Liver (tissue), 9 donors: ENCODE data around the gene DCAKD. TPM values are rescaled to one million over a fixed set of nuclear protein-coding genes. Genes with fewer than 3 reads are reported as not detected.
"Not testable (repeated sequence)": the region's sequence is repeated elsewhere in the genome, so short reads cannot be mapped to it uniquely, and the experiment has no call there.

ENCODE experiments used
- DNase-seq: peaks from one replicate; pipeline ENCODE4 v3.0.0-alpha.2; 2017; ENCODE audit warnings: low spot score
- H3K27ac ChIP-seq, 2 donors: one replicate each; pipeline ENCODE4 v1.7.0; 2013; ENCODE audit warnings: inconsistent platforms in 2 of 2, low read length in 2 of 2, control low read depth in 1 of 2, low read depth in 1 of 2, mild to moderate bottlenecking in 1 of 2
- H3K27me3 ChIP-seq, 4 donors: one replicate each; pipeline versions ENCODE4 v1.6.1 to v1.7.0; 2013; ENCODE audit warnings: low read length in 3 of 4, inconsistent platforms in 1 of 4, mild to moderate bottlenecking in 1 of 4, moderate library complexity in 1 of 4; ENCODE audit not compliant: control insufficient read depth in 4 of 4, insufficient read depth in 4 of 4
- H3K36me3 ChIP-seq, 4 donors: one replicate each; pipeline versions ENCODE4 v1.6.1 to v1.7.0; 2013; ENCODE audit warnings: low read length in 3 of 4, mild to moderate bottlenecking in 3 of 4, low read depth in 1 of 4, moderate library complexity in 1 of 4; ENCODE audit not compliant: control insufficient read depth in 4 of 4, insufficient read depth in 3 of 4
- H3K4me1 ChIP-seq, 4 donors: one replicate each; pipeline versions ENCODE4 v1.6.1 to v1.7.0; 2013; ENCODE audit warnings: low read length in 3 of 4, mild to moderate bottlenecking in 3 of 4, moderate library complexity in 1 of 4; ENCODE audit not compliant: control insufficient read depth in 4 of 4, insufficient read depth in 4 of 4
- H3K4me3 ChIP-seq, 3 donors: one replicate each; pipeline versions ENCODE4 v1.6.1 to v1.7.0; 2013; ENCODE audit warnings: low read length in 3 of 3, control low read depth in 1 of 3, low read depth in 1 of 3, mild to moderate bottlenecking in 1 of 3
- H3K9ac ChIP-seq, 2 donors: one replicate each; pipeline ENCODE4 v1.7.0; 2013; ENCODE audit warnings: low read length in 2 of 2, mild to moderate bottlenecking in 2 of 2, moderate library complexity in 2 of 2, control low read depth in 1 of 2, low read depth in 1 of 2
- H3K9me3 ChIP-seq, 4 donors: one replicate each; pipeline versions ENCODE4 v1.6.1 to v1.7.0; 2013; ENCODE audit warnings: low read length in 3 of 4; ENCODE audit not compliant: control insufficient read depth in 4 of 4
- CTCF ChIP-seq: fragments of 150-350 bp; IDR thresholded peaks from 2 replicates; pipeline ENCODE4 v1.5.1; 2017; ENCODE audit warnings: improper control_type of control experiment, low read depth, low read length; ENCODE audit not compliant: missing input control
- EGR1 ChIP-seq, 2 donors: IDR thresholded peaks; 2 replicates each; pipeline ENCODE4 v1.6.1; 2016 to 2018; ENCODE audit warnings: antibody characterized with exemption in 2 of 2, low read depth in 2 of 2
- FOXA1 ChIP-seq: IDR thresholded peaks from 2 replicates; pipeline ENCODE4 v1.6.1; 2016; ENCODE audit warnings: antibody characterized with exemption
- GABPA ChIP-seq, 2 donors: IDR thresholded peaks in 1 of 2; conservative IDR thresholded peaks in 1 of 2; 2 replicates each; pipeline ENCODE4 v1.6.1; 2016; ENCODE audit warnings: antibody characterized with exemption in 2 of 2, mild to moderate bottlenecking in 1 of 2, moderate library complexity in 1 of 2
- HNF4A ChIP-seq, 2 donors: conservative IDR thresholded peaks; 2 replicates each; pipeline ENCODE4 v1.6.1; 2016; ENCODE audit warnings: antibody characterized with exemption in 2 of 2, mild to moderate bottlenecking in 2 of 2
- JUND ChIP-seq, 2 donors: IDR thresholded peaks; 2 replicates each; pipeline ENCODE4 v1.6.1; 2016; ENCODE audit warnings: antibody characterized with exemption in 2 of 2
- MAX ChIP-seq: IDR thresholded peaks from 2 replicates; pipeline ENCODE4 v1.6.1; 2016; ENCODE audit warnings: antibody characterized with exemption
- NR2F2 ChIP-seq: IDR thresholded peaks from 2 replicates; pipeline ENCODE4 v1.6.1; 2016; ENCODE audit warnings: antibody characterized with exemption
- RAD21 ChIP-seq, 2 donors: IDR thresholded peaks; 2 replicates each; pipeline ENCODE4 v1.6.1; 2016; ENCODE audit warnings: antibody characterized with exemption in 2 of 2, mild to moderate bottlenecking in 2 of 2
- RXRA ChIP-seq, 2 donors: IDR thresholded peaks; 2 replicates each; pipeline ENCODE4 v1.6.1; 2017 to 2018; ENCODE audit warnings: antibody characterized with exemption in 2 of 2, mild to moderate bottlenecking in 1 of 2
- SP1 ChIP-seq: IDR thresholded peaks from 2 replicates; pipeline ENCODE4 v1.6.1; 2018; ENCODE audit warnings: antibody characterized with exemption, mild to moderate bottlenecking
- YY1 ChIP-seq: IDR thresholded peaks from 2 replicates; pipeline ENCODE4 v1.6.1; 2016; ENCODE audit warnings: antibody characterized with exemption, mild to moderate bottlenecking
- WGBS: extraction: QIAGEN DNeasy Blood & Tissue Kit; methylation state at CpG from one replicate; pipeline ENCODE4 v1.1.7; 2013; 5-methylcytosine and 5-hydroxymethylcytosine counted together
- polyA plus RNA-seq, 2 donors: library from polyadenylated mRNA; stranded (reverse) in 1 of 2; unstranded in 1 of 2; fragments of 200-250 nt in 1 of 2; fragments of >200 nt in 1 of 2; fragmentation: Nextera tagmentation in 1 of 2; extraction: Ambion mirVana in 1 of 2; gene quantifications; one replicate each; pipeline versions ENCODE4 v1.2.1 to v1.2.3, GENCODE V29; 2013 to 2015
- total RNA-seq, 2 donors: library from RNA; depleted of rRNA; stranded (reverse); fragments of >200 nt; gene quantifications; one replicate each; pipeline ENCODE4 v1.2.3, GENCODE V29; 2014
- donor health status: healthy.
- donor health status: healthy.
- donor health status: healthy.
- donor health status: healthy.
- donor health status: healthy.

Gene DCAKD
- total and polyA plus RNA-seq, 4 donors: 9.7 to 22.9 (median 14.6) TPM

- TF ChIP-seq JUND (IDR thresholded peaks at IDR 0.05): no peak
- TF ChIP-seq EGR1 (IDR thresholded peaks at IDR 0.05; ENCODE audit: low read depth in 2 of 2): no peak
- no peak for TF ChIP-seq HNF4A (conservative IDR thresholded peaks at IDR 0.05)
- TF ChIP-seq NR2F2: no peak
- no peak for TF ChIP-seq YY1
- TF ChIP-seq FOXA1: no peak
Measured at GRCh38 chr17:45052052-45052772, 780 bp upstream of the DCAKD start (continued).

GRCh38 chr17:45051720-45052051, 254 bp upstream of the DCAKD start:
- not testable (repeated sequence) for H3K27ac ChIP-seq, H3K9ac ChIP-seq

GRCh38 chr17:45050481-45051059, 862 bp downstream of the DCAKD start:
- Histone ChIP-seq H3K4me1 (peaks cover 0 to 16% (median 7%) of the 10 kb centered on the region in 4 donors), H3K9ac (peak overlapping the region; percentile 80 to 81), H3K27me3 (no peaks in the 10 kb centered on the region), H3K9me3 (no peaks in the 10 kb centered on the region), H3K4me3 (peak overlapping the region; percentile 65 to 79 (median 70)), H3K27ac (peak overlapping the region; percentile 83 to 85), H3K36me3 (no peaks in the 10 kb centered on the region)
- DNase-seq: peak; percentile 42
- TF ChIP-seq HNF4A (conservative IDR thresholded peaks at IDR 0.05) (peak; percentile 34 to 49), FOXA1 (no peak), YY1 (peak; percentile 50), MAX (no peak)
- 4% methylated on average over 14 of the region's 14 CpGs for WGBS

More at GRCh38 chr17:45051720-45052051, 254 bp upstream of the DCAKD start:
- Histone ChIP-seq H3K4me1 (peaks cover 0 to 16% (median 7%) of the 10 kb centered on the region in 4 donors), H3K4me3 (peak overlapping the region in 1 of 3 donors; percentile 65)
- 2% methylated on average over 6 of the region's 54 CpGs for WGBS
- H3K36me3 ChIP-seq, DNase-seq, H3K27me3 ChIP-seq, H3K9me3 ChIP-seq: not testable (repeated sequence)

- H3K9me3 ChIP-seq: no peaks in the 10 kb centered on the region
- no peaks in the 10 kb centered on the region for H3K36me3 ChIP-seq
- no peaks in the 10 kb centered on the region for H3K27me3 ChIP-seq
- no peak for TF ChIP-seq GABPA (IDR thresholded peaks at IDR 0.05 in 1 of 2, conservative IDR thresholded peaks at IDR 0.05 in 1 of 2)
- TF ChIP-seq RXRA (IDR thresholded peaks at IDR 0.05): no peak
- TF ChIP-seq CTCF: peak; percentile 30
- TF ChIP-seq SP1: no peak
- peak in 1 of 2 donors; percentile 5 for TF ChIP-seq RAD21 (IDR thresholded peaks at IDR 0.05)
- TF ChIP-seq FOXA1: no peak
- H3K4me3 ChIP-seq: no peak overlapping the region
- no peak overlapping the region for H3K27ac ChIP-seq
- no peak for DNase-seq
- peaks cover 0 to 19% (median 9%) of the 10 kb centered on the region in 4 donors for H3K4me1 ChIP-seq
- H3K9ac ChIP-seq: no peak overlapping the region
- 91% methylated on average over 8 of the region's 8 CpGs for WGBS
Measured at GRCh38 chr17:45048795-45049563, 2.5 kb downstream of the DCAKD start.
